OCI-M1 (cell line): ENCODE measurements around the gene FOSL1.

ENCODE experiments used
- DNase-seq: peaks from one replicate; lab custom pipeline; 2025; lab: John Stamatoyannopoulos, UW

Gene FOSL1

GRCh38 chr11:65863889-65864705 lies 36.1 kb downstream of the FOSL1 start:
- DNase-seq = no peak

DNA sequence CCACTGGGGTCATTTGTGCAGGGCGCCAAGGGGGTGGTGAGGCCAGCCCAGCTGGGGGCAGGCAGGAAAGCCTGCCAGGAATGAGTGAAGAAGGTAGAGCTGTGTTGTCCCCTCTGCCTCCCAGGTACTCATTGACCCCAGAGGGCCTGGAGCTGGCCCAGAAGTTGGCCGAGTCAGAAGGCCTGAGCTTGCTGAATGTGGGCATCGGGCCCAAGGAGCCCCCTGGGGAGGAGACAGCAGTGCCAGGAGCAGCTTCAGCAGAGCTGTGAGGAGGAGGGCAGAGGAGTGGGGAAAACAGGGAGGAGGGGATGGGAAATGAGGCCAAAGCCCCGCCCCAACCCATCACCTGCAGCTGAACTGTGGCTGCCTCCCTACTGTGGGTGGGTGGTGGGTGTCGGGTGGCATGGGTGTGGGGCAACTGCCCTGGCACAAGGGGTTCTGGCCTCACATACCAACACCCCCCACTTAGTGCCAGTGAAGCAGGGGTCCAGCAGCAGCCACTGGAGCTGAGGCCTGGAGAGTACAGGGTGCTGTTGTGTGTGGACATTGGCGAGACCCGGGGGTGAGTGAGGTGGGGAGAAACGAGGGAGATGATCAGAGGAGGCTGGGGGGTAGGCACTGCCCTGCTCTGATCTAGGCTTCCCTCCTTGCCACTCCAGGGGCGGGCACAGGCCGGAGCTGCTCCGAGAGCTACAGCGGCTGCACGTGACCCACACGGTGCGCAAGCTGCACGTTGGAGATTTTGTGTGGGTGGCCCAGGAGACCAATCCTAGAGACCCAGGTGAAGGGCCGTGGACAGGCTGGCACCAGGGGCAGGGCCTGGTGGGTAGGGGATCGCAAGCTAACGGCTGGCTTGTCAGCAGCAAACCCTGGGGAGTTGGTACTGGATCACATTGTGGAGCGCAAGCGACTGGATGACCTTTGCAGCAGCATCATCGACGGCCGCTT lies 37.0 kb downstream of the FOSL1 start:
- no peak for DNase-seq

GRCh38 chr11:65862191-65862735 lies 37.9 kb downstream of the FOSL1 start:
- DNase-seq = no peak

- DNase-seq = no peak
These were observed 38.5 kb downstream of the FOSL1 start for GRCh38 chr11:65861533-65862183.

DNA sequence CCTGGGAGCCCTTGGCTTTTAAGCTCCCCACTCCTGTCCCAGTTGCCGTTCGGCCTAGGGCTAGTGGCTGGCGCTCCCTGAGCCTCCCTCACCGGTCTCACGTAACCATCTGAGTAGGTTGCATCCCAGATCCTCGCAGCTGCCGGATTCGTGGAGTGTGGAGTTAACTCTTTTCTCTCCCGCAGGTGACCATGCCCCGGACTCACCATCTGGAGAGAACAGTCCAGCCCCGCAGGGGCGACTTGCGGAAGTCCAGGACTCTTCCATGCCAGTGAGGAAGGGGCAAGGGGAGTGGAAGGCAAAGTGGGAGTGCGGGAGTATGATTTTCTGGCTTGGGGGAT lies 39.1 kb downstream of the FOSL1 start:
- DNase-seq = peak; percentile 57

DNA sequence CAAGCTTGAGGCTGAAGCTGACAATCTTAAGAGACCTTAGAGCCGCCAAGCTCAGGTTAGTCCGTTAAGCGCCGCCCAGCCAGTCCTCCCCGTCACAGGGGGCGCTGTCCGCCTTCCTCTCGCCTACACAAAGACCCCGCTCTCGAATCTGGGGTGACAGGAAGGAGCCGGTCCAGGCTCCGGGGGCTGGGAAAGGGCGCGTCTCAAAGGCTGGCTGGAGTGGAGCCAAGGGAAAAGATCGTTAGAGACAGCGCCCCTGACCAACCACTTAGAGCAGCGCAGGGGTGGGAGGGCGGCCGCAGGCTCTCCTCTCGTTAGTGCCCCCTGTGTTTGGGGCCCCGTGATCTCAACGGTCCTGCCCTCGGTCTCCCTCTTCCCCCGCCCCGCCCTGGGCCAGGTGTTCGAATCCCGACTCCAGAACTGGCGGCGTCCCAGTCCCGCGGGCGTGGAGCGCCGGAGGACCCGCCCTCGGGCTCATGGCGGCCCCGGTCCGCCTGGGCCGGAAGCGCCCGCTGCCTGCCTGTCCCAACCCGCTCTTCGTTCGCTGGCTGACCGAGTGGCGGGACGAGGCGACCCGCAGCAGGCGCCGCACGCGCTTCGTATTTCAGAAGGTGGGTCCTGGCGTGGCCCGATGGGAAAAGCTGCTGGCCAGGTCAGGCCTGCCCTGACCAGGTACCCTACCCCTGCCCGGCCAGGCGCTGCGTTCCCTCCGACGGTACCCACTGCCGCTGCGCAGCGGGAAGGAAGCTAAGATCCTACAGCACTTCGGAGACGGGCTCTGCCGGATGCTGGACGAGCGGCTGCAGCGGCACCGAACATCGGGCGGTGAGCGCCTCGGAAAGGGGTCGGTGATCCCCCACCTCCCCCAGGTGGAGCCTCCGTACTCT lies 39.7 kb downstream of the FOSL1 start, which contains the start of gene MUS81:
Gene MUS81 (plus strand): TSS at position 156 of the 887 bp plus-strand sequence. CDS start 321 bp downstream, at position 477.
- DNase-seq = peak; percentile 99

DNA sequence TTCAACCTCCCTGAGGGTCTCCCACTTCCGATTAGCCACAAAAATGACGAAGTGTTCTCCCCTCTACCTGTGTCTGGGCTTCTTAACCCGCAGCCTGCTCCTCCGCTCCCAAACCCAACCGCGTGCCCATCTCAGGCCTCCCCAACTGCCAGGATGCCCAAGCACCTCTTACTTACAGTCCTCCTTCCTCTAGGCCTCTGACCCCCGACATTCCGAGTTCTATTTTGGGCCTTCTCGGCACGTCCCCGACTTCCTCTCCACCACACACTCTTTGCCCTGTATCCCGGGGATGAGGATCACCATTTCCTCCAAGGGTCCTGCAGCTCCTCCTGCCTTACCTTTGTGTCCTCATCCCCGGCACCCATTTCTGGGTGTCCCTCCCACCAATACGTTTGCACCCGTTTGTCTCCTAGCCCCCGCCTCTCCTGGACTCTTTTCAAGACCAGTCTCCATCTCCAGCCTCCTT lies 40.3 kb downstream of the FOSL1 start:
- no peak for DNase-seq

DNA sequence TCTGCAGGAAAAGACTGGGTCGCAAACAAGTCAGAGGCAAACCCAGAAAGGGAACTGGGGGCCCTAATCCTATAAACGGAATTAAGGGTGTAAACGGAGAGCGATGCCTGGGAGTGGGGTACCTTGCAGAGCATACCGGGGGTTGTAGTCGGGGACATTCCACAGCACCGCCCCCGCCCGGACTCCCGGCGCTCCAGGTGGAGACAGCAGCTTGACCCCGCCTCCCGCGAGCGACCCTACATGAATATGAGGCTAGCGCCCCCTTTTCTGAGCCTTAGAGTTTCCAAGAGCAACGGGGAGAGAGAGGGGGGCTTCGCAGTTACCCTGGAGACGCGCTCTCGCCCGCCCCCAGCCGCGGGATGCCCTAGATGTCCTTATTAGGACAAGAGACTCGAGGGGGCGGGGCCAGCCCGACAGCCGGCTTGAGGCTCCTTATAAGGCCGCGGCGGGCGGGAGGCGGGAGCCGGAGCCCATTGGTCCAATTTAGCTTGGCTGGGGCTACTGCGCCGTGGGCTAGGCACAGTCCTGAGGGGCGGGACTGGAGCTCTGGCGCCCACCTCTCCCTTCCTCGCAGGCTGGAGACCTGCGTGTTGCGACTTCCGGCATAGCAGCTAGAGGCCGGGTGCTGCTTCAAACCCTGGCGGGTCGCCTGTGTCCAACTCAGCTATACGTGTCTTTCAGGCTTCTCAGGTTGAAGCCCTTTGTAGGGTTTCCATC lies 40.9 kb downstream of the FOSL1 start:
- DNase-seq = peak; percentile 99

DNA sequence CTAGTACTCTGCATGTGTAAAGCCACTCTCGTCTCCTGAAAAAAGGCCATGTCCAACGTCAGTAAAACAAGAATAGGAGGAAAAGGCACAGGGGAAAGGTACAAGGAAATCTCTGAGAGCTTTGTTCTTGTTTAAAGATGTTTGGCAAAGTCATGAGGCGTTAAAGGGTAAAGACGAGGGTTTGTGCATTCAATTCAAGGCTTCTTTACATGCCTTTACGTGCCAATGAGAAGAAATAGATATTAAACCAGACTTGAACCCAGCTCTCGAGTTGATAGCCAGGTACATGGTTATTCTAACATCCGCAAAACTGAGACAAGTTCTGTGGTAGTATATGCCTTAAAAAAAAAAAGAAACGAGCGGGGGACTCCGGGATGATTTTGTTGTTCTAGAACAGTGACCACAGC lies 41.5 kb downstream of the FOSL1 start:
- DNase-seq = no peak

DNA sequence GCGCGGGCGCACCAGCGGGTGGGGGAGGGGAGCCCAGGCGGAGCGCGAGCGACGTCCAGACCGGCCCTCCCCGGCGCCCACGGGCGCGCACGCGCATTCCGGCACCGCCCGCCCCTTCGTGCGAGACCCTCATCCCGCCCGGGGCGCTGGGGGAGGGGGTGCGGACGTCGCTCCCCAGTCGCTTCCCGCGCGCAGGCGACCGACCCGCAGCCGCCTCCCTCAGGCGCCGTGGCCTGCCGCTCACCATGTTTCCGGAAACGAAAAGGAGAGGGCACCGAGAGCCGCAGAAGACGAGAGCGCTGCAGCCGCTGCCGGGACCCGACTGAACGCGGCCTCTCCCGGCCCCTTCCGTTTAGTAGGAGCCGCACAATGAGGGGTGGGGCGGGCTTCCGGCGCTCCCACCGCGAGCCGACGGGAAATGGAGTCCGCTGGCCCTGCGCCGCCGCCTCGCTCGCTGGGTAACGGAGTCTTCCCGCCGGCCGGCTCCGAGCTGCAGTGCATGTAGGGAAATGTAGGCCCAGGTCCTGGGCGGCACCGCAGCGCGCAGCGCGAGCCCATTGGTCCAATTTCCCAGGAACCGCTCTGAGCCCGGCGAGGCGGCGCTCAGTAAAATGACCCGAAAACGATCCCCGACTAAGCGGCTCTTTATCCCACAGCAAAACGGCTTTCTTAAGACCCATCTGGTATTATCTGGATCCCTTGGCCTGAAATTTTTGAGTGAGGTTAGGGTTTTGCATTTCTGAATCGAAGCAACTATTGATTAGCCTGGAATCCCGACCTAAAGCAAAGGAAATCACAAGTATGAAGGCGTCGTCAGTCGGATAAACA lies 42.1 kb downstream of the FOSL1 start, which contains the start of gene CFL1:
Gene CFL1 (minus strand): TSS at position 328 of the 828 bp plus-strand sequence. CDS start 81 bp downstream, at position 247.
- DNase-seq = peak; percentile 98

DNA sequence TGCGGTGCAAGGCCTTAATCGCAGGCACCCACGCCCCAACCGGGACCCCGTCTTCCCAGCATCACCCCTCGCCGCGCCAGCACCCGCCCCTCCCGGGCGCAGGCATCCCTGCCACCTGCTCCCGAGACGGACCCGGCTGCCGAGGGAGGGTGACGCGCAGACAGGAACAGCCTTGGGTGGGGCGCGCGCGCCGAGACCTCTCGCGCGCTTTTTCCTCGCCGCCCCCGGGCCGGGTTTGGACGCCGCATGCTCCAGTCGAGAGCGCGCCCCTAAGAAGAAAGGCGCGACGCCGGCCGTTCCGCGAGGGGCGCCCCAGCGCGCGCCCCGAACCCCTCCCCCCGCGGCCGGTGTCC lies 42.7 kb downstream of the FOSL1 start:
- peak; percentile 71 for DNase-seq

DNA sequence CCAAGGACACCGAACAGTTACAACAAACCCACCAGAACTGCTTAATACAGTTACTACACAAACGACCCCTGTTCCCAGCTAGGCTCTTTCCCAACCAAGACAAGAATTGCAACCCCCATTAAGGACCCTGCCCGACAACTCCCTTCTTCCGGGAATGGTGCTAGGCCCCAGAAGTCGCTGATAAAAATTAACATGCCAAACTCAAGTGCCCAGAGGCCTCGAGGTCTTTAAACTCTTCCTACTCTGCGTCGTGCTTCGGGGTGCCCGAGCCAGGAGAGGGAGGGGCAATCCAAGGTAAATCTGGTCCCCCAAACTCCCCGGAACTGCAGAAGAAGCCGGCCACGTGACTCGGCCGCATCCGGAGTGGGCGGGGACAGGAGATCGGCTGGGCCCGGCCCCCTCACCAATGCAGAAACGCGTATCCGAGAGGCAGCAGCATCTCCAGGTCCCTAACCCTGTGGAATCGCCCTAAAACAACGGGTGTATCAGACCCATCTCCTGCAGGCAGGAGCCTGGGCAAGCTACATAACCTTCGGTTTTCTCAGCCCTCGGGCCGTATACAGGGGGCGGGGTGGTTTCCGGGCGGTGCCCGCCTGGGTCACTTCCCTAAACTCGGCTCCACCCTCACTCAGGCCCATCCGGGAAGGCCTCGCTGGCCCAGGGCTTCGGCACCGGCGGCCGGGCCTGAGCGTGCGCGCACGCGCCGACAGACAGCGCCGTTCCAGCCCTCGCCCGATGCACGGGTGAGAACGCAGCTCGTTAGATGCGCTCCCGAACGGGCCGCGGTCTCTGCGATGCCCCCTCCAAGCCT lies 43.3 kb downstream of the FOSL1 start:
- DNase-seq = peak; percentile 90

- no peak for DNase-seq
These were observed 44.2 kb downstream of the FOSL1 start for GRCh38 chr11:65855927-65856363.

GRCh38 chr11:65854852-65855837 lies 45.0 kb downstream of the FOSL1 start:
- DNase-seq = no peak

DNA sequence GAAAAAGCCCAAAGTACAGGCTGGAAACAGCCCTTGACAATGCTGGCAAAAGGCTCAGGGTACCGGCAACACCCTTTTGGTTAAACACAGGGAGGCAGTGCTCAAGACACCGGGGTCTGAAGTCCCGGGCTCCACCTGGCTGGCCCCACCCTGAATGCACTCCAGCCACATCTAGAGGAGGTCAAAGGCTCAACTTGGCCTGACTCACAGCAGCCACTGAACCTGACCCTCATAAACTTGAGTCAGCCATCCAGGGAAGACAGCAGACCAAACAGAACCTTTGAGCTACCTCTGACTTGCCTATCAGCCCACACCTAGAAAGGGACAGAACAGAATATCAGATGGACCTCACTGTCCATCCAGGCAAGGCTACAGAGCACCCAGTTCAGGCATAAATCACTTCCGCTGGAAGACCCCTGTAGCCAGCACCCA lies 46.0 kb downstream of the FOSL1 start:
- no peak for DNase-seq

DNA sequence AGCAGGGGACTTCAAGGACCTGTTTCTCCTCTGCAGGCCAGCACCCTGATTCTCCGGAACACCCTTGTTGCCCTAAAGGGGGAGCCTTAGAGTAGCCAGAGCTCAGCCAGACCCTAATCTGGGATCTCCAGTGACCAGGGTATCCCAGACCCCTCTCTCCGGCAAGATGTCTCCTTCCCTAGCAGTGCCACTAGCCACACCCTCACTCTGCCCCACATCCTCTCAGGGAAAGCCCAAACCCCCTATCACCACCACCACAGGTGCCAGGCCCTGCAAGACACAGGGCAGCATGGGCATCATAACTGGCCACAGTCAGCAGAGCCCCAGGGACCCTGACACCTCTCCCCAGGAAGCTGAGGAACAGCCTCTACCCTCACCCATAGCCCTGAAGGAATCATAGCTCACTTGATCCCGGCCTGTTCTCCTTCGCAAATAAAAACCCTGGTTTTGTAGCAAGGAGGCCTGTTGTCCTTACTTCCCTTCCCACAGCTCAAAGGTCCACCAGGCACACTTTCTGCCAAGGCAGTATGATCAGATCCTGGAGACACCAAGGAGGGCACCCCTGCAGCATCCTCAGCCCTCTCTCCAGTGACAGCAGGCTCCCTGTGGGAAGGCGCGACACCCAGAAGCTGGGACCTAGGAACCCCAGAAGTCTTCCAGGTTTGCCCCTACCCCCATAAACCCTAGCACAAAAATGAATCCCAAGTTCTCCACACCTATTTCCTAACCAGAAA lies 46.8 kb downstream of the FOSL1 start:
- DNase-seq = no peak
